HepG2 (cell line): ENCODE data around the gene LYPD8. TPM values are rescaled to one million over a fixed set of nuclear protein-coding genes. Genes with fewer than 3 reads are reported as not detected.

Experiments
- ATAC-seq: fragments of 200-7000 bp; cut with Tn5 transposase; 3 replicates; pipeline ENCODE4 v1.9.1; 2020; ENCODE audit warnings: mild to moderate bottlenecking, moderate library complexity
- BruUV-seq: library from RNA; stranded (reverse); fragments of 400-500 nt; replicated peaks from 2 replicates; lab custom pipeline; 2021; lab: Mats Ljungman, UMichigan
- CTCF ChIA-PET: fragments of 300-600 bp; formaldehyde crosslinking; extraction: SDS; loops from one replicate; lab custom pipeline; 2021; ENCODE audit warnings: low total read pairs, inconsistent platforms, low intra/inter-chr PET ratio; lab: Yijun Ruan, JAX
- POLR2A ChIA-PET: fragments of 350-600 bp; sonication (Branson Sonifier 250); formaldehyde crosslinking; loops from one replicate; lab custom pipeline; 2020; ENCODE audit warnings: antibody characterized with exemption, inconsistent platforms; lab: Yijun Ruan, JAX
- DNase-seq: peaks from one replicate; pipeline ENCODE4 v3.0.0-alpha.2; 2015; ENCODE audit warnings: low spot score
- FAIRE-seq: peaks from 3 replicates; lab custom pipeline; 2011; peaks lifted over from hg19 to GRCh38; lab: Jason Lieb, UNC
- H2AFZ ChIP-seq: one replicate; pipeline ENCODE4 v1.6.1; 2011; ENCODE audit warnings: low read length, inconsistent platforms
- H3K27ac ChIP-seq: fragments of 300-600 bp; 3 replicates; pipeline ENCODE4 v1.8.0; 2011; ENCODE audit warnings: mixed run types, mild to moderate bottlenecking, mixed read lengths, low read length, inconsistent platforms; ENCODE audit not compliant: insufficient read depth; ENCODE audit errors: extremely low read length
- H3K27me3 ChIP-seq, 2 experiments: fragments of 200-600 bp in 1 of 2; 2 replicates in 1 of 2; 3 replicates in 1 of 2; pipeline versions ENCODE4 v1.6.0 to v1.8.0; 2011; ENCODE audit warnings: low read length in 2 of 2, mild to moderate bottlenecking in 2 of 2, moderate library complexity in 2 of 2, inconsistent platforms in 1 of 2; ENCODE audit not compliant: insufficient read depth in 2 of 2, control insufficient read depth in 1 of 2
- H3K36me3 ChIP-seq, 2 experiments: fragments of 200-600 bp in 1 of 2; replicated peaks in 1 of 2; 2 replicates in 1 of 2; 3 replicates in 1 of 2; pipeline versions ENCODE4 v1.5.1 to v1.8.0; 2011; ENCODE audit warnings: low read length in 2 of 2, inconsistent platforms in 1 of 2; ENCODE audit not compliant: insufficient read depth in 2 of 2, control insufficient read depth in 1 of 2
- H3K4me1 ChIP-seq: 2 replicates; pipeline ENCODE4 v1.5.1; 2012; ENCODE audit warnings: low read length, inconsistent platforms; ENCODE audit not compliant: insufficient read depth
- H3K4me2 ChIP-seq: 2 replicates; pipeline ENCODE4 v1.6.0; 2011; ENCODE audit warnings: low read depth, low read length, inconsistent platforms
- H3K4me3 ChIP-seq, 3 experiments: fragments of 200-600 bp in 1 of 3; sonication (generic), shearing (Covaris generic) in 1 of 3; replicated peaks in 1 of 3; 2 replicates each; pipeline ENCODE4 v1.5.1; 2011 to 2016; ENCODE audit warnings: low read length in 3 of 3, inconsistent platforms in 2 of 3, low read depth in 2 of 3, mild to moderate bottlenecking in 2 of 3, control low read depth in 1 of 3, mixed read lengths in 1 of 3; ENCODE audit not compliant: insufficient read depth in 1 of 3
- H3K79me2 ChIP-seq: one replicate; pipeline ENCODE4 v1.6.1; 2011; ENCODE audit warnings: low read length, inconsistent platforms; ENCODE audit not compliant: insufficient read depth
- H3K9ac ChIP-seq: 2 replicates; pipeline ENCODE4 v1.6.0; 2011; ENCODE audit warnings: mild to moderate bottlenecking, low read depth, low read length, inconsistent platforms; ENCODE audit not compliant: insufficient read depth
- H3K9me3 ChIP-seq: 2 replicates; pipeline ENCODE4 v1.5.1; 2012; ENCODE audit warnings: mild to moderate bottlenecking, low read length
- H4K20me1 ChIP-seq: 2 replicates; pipeline ENCODE4 v1.6.0; 2011; ENCODE audit warnings: inconsistent platforms, mild to moderate bottlenecking, low read length, moderate library complexity; ENCODE audit not compliant: insufficient read depth
- KLF11 ChIP-seq: IDR thresholded peaks from 2 replicates; pipeline ENCODE4 v1.6.1; 2016; ENCODE audit warnings: missing compliant biosample characterization
- LRRFIP1 ChIP-seq: sonication (generic); formaldehyde crosslinking; conservative IDR thresholded peaks from 2 replicates; pipeline ENCODE4 v1.4.0; 2020; ENCODE audit warnings: missing genetic modification reagents
- PHF21A ChIP-seq: sonication (generic); formaldehyde crosslinking; IDR thresholded peaks from 2 replicates; pipeline ENCODE4 v1.5.0; 2020; ENCODE audit warnings: mild to moderate bottlenecking, missing genetic modification reagents
- POLR2G ChIP-seq: fragments of 200-400 bp; formaldehyde crosslinking; IDR thresholded peaks from 2 replicates; pipeline ENCODE4 v1.6.1; 2018; ENCODE audit warnings: mild to moderate bottlenecking, low read depth, low read length, moderate library complexity
- PRDM10 ChIP-seq: sonication (generic); formaldehyde crosslinking; IDR thresholded peaks from 2 replicates; pipeline ENCODE4 v1.4.0; 2020; ENCODE audit warnings: low read depth, missing genetic modification reagents
- TRIM22 ChIP-seq: fragments of 450-650 bp; IDR thresholded peaks from 2 replicates; pipeline ENCODE4 v1.6.1; 2017
- ZNF225 ChIP-seq: sonication (generic); formaldehyde crosslinking; IDR thresholded peaks from 2 replicates; pipeline ENCODE4 v1.4.0; 2020; ENCODE audit warnings: mild to moderate bottlenecking, missing genetic modification reagents
- ZNF230 ChIP-seq: sonication (generic); formaldehyde crosslinking; IDR thresholded peaks from 2 replicates; pipeline ENCODE4 v1.4.0; 2020; ENCODE audit warnings: mild to moderate bottlenecking, missing genetic modification reagents
- ZNF260 ChIP-seq: sonication (generic); formaldehyde crosslinking; IDR thresholded peaks from 2 replicates; pipeline ENCODE4 v1.4.0; 2020; ENCODE audit warnings: missing genetic modification reagents, low read depth, mild to moderate bottlenecking, borderline replicate concordance
- ZNF547 ChIP-seq: sonication (generic); formaldehyde crosslinking; IDR thresholded peaks from 2 replicates; pipeline ENCODE4 v1.5.1; 2020; ENCODE audit warnings: mild to moderate bottlenecking, missing genetic modification reagents
- ZNF691 ChIP-seq: sonication (generic); formaldehyde crosslinking; IDR thresholded peaks from 2 replicates; pipeline ENCODE4 v1.4.0; 2020; ENCODE audit warnings: missing genetic modification reagents, low read depth, mild to moderate bottlenecking, borderline replicate concordance
- in situ Hi-C: cut with HindIII; loops from 2 replicates; pipeline ENCODE4 v1.10.0; 2017; ENCODE audit warnings: low pct_unique_long_range_greater_than_20kb; ENCODE audit not compliant: extremely low pct_ligation_motif_present
- intact Hi-C: fragments of 100-400 bp; cut with micrococcal nuclease; formaldehyde crosslinking; loops from one replicate; pipeline ENCODE4 v1.10.0; 2022; ENCODE audit not compliant: unreplicated experiment
- polyA plus RNA-seq, 8 experiments: library from polyadenylated mRNA; depleted of rRNA in 3 of 8; stranded (reverse) in 7 of 8; unstranded in 1 of 8; fragments of >200 nt; fragmentation: Illumina TruSeq in 4 of 8; extraction: Trizol in 4 of 8; gene quantifications; 2 replicates each; pipeline versions ENCODE4 v1.2.1 to v1.2.3, GENCODE V29; 2011 to 2016; ENCODE audit warnings: low read depth in 4 of 8, missing spikeins in 1 of 8, mixed read lengths in 1 of 8; ENCODE audit not compliant: insufficient read depth in 1 of 8
- total RNA-seq, 5 experiments: library from RNA; depleted of rRNA; stranded (reverse); fragments of >200 nt; fragmentation: Illumina TruSeq; extraction: Trizol; gene quantifications; 2 replicates each; pipeline ENCODE4 v1.2.3, GENCODE V29; 2016; ENCODE audit warnings: low read depth in 1 of 5

The LYPD8 gene
- total and polyA plus RNA-seq, 2 of the 13 experiments (the other 11 are each of a cell fraction or from before 2014, with no cell fraction given): not detected

GRCh38 chr1:248793592-248793991 is 38.0 kb upstream of the LYPD8 start:
- ChIA-PET CTCF (no interaction called here), POLR2A (no interaction called here)
- H3K27ac ChIP-seq: no peak overlapping the region
- DNase-seq: no peak
- H3K27me3 ChIP-seq: no peaks in the 10 kb centered on the region; a peak in 1 of 5 replicates
- no peak overlapping the region for H3K9ac ChIP-seq
- no peaks in the 10 kb centered on the region for H4K20me1 ChIP-seq
- no peak overlapping the region for H2AFZ ChIP-seq
- H3K36me3 ChIP-seq: no peaks in the 10 kb centered on the region
- BruUV-seq: no TSS peak
- no peak for FAIRE-seq
- no peaks in the 10 kb centered on the region for H3K9me3 ChIP-seq
- H3K79me2 ChIP-seq: no peaks in the 10 kb centered on the region
- intact Hi-C loops (loop anchor here (5.0 kb wide), 2 partner anchors 36 to 96 kb away; partner anchors contain the start of gene LYPD8), in situ Hi-C loops (no loop called here)
- H3K4me3 ChIP-seq: no peak overlapping the region
- H3K4me1 ChIP-seq: 0 out of 2 replicates have a peak, but pooled peaks cover 4% of the 10 kb centered on the region
- H3K4me2 ChIP-seq: no peak overlapping the region
- ATAC-seq: no peak
- TF ChIP-seq LRRFIP1 (CRISPR knock-in tag): no peak
- no peak for TF ChIP-seq PRDM10 (CRISPR knock-in tag)
- TF ChIP-seq ZNF547 (CRISPR knock-in tag): no peak
- no peak for TF ChIP-seq KLF11 (CRISPR knock-in tag)
- no peak for TF ChIP-seq TRIM22
- no peak for TF ChIP-seq ZNF225 (CRISPR knock-in tag)
- TF ChIP-seq ZNF260 (CRISPR knock-in tag): no peak
- no peak for TF ChIP-seq ZNF230
- TF ChIP-seq POLR2G: no peak
- no peak for TF ChIP-seq PHF21A (CRISPR knock-in tag)
- no peak for TF ChIP-seq ZNF691 (CRISPR knock-in tag)
